Endothelial cell of umbilical vein (primary cell): Measurements from ENCODE around the gene ID1. TPM values are rescaled to one million over a fixed set of nuclear protein-coding genes. Genes with fewer than 3 reads are reported as not detected.
"Not testable (repeated sequence)": the region's sequence is repeated elsewhere in the genome, so short reads cannot be mapped to it uniquely, and the experiment has no call there.

ENCODE experiments used
- BruUV-seq: library from RNA; stranded (reverse); fragments of 400-500 nt; replicated peaks from 2 replicates; lab custom pipeline; 2021; lab: Mats Ljungman, UMichigan
- CTCF ChIA-PET: fragments of 300-600, 350-600 bp; sonication (Branson Sonifier 250); formaldehyde crosslinking; loops from one replicate; lab custom pipeline; 2021; ENCODE audit warnings: antibody characterized with exemption, inconsistent platforms; lab: Charles Lee
- POLR2A ChIA-PET: fragments of 300-600, 350-600 bp; sonication (Branson Sonifier 250); formaldehyde crosslinking; loops from one replicate; lab custom pipeline; 2021; ENCODE audit warnings: antibody characterized with exemption, inconsistent platforms; lab: Charles Lee
- DNase-seq: peaks from one replicate; pipeline ENCODE4 v3.0.0-alpha.2; 2011; ENCODE audit warnings: low read depth, low spot score
- FAIRE-seq: peaks from 2 replicates; lab custom pipeline; 2011; peaks lifted over from hg19 to GRCh38; lab: Jason Lieb, UNC
- H2AFZ ChIP-seq: 2 replicates; pipeline ENCODE4 v1.6.0; 2012; ENCODE audit warnings: low read depth, low read length, control low read depth, inconsistent platforms
- H3K27ac ChIP-seq: 2 replicates; pipeline ENCODE4 v1.5.1; 2011; ENCODE audit warnings: low read depth, mild to moderate bottlenecking, control low read depth, low read length, moderate library complexity; ENCODE audit not compliant: insufficient read depth
- H3K27me3 ChIP-seq, 2 experiments: 2 replicates each; pipeline versions ENCODE4 v1.6.0 to v1.6.1; 2011; ENCODE audit warnings: low read length in 2 of 2, mixed read lengths in 1 of 2; ENCODE audit not compliant: control insufficient read depth in 2 of 2, insufficient read depth in 2 of 2
- H3K36me3 ChIP-seq, 2 experiments: 2 replicates in 1 of 2; 3 replicates in 1 of 2; pipeline ENCODE4 v1.5.1; 2011; ENCODE audit warnings: low read length in 2 of 2, mild to moderate bottlenecking in 1 of 2, moderate library complexity in 1 of 2; ENCODE audit not compliant: control insufficient read depth in 2 of 2, insufficient read depth in 2 of 2; ENCODE audit errors: extremely low read depth in 1 of 2
- H3K4me1 ChIP-seq: 3 replicates; pipeline ENCODE4 v1.5.1; 2011; ENCODE audit warnings: mild to moderate bottlenecking, low read length; ENCODE audit not compliant: control insufficient read depth, insufficient read depth; ENCODE audit errors: extremely low read depth
- H3K4me2 ChIP-seq: 2 replicates; pipeline ENCODE4 v1.6.1; 2011; ENCODE audit warnings: low read length, control low read depth, mixed read lengths; ENCODE audit not compliant: insufficient read depth
- H3K4me3 ChIP-seq, 3 experiments: fragments of 200-600 bp in 1 of 3; sonication (generic), shearing (Covaris generic) in 1 of 3; replicated peaks in 1 of 3; 2 replicates each; pipeline ENCODE4 v1.5.1; 2011 to 2016; ENCODE audit warnings: control low read depth in 3 of 3, low read length in 3 of 3, mild to moderate bottlenecking in 2 of 3, inconsistent platforms in 1 of 3, low read depth in 1 of 3, moderate library complexity in 1 of 3; ENCODE audit not compliant: insufficient read depth in 1 of 3
- H3K79me2 ChIP-seq: 2 replicates; pipeline ENCODE4 v1.6.0; 2012; ENCODE audit warnings: low read length, inconsistent platforms; ENCODE audit not compliant: control insufficient read depth, insufficient read depth
- H3K9ac ChIP-seq: replicated peaks from 2 replicates; pipeline ENCODE3; 2011; ENCODE audit warnings: low read length, control low read depth; ENCODE audit not compliant: insufficient read depth; ENCODE audit errors: extremely low read depth
- H3K9me1 ChIP-seq: replicated peaks from 3 replicates; pipeline ENCODE4 v1.6.0; 2011; ENCODE audit warnings: mild to moderate bottlenecking, low read length; ENCODE audit not compliant: control insufficient read depth, insufficient read depth; ENCODE audit errors: extremely low read depth
- H3K9me3 ChIP-seq: replicated peaks from 2 replicates; pipeline ENCODE4 v1.5.1; 2012; ENCODE audit warnings: low read length, inconsistent platforms; ENCODE audit not compliant: control insufficient read depth, insufficient read depth
- H4K20me1 ChIP-seq: replicated peaks from 2 replicates; pipeline ENCODE3; 2011; ENCODE audit warnings: mild to moderate bottlenecking, low read length; ENCODE audit not compliant: control insufficient read depth, insufficient read depth; ENCODE audit errors: extremely low read depth
- CTCF ChIP-seq, 2 donors: IDR thresholded peaks; 1 replicate in 1 of 2; 2 replicates in 1 of 2; pipeline ENCODE4 v1.5.1; 2011; ENCODE audit warnings: low read length in 2 of 2, mild to moderate bottlenecking in 2 of 2, moderate library complexity in 2 of 2, control low read depth in 1 of 2, inconsistent platforms in 1 of 2, low read depth in 1 of 2; ENCODE audit not compliant: insufficient read depth in 1 of 2; ENCODE audit errors: extremely low read depth in 1 of 2
- EZH2 ChIP-seq: IDR thresholded peaks from 2 replicates; pipeline ENCODE4 v1.6.1; 2012; ENCODE audit warnings: borderline replicate concordance, low read depth, mild to moderate bottlenecking, moderate library complexity, low read length, inconsistent platforms; ENCODE audit not compliant: severe bottlenecking
- FOS ChIP-seq: IDR thresholded peaks from 2 replicates; pipeline ENCODE4 v1.6.1; 2011; ENCODE audit warnings: mild to moderate bottlenecking, low read length, moderate library complexity, borderline replicate concordance; ENCODE audit not compliant: insufficient read depth
- GATA2 ChIP-seq: IDR thresholded peaks from 2 replicates; pipeline ENCODE4 v1.7.0; 2011; ENCODE audit warnings: low read depth, mild to moderate bottlenecking, moderate library complexity, mixed read lengths, low read length; ENCODE audit not compliant: insufficient read length, insufficient read depth
- JUN ChIP-seq: IDR thresholded peaks from 2 replicates; pipeline ENCODE4 v1.6.1; 2011; ENCODE audit warnings: borderline replicate concordance, low read depth; ENCODE audit not compliant: insufficient read length, insufficient read depth
- MYC ChIP-seq: IDR thresholded peaks from one replicate; pipeline ENCODE4 v1.6.1; 2011; ENCODE audit warnings: mild to moderate bottlenecking, low read depth, low read length
- POLR2A ChIP-seq: IDR thresholded peaks from 2 replicates; pipeline ENCODE4 v1.6.1; 2012; ENCODE audit warnings: low read depth, mild to moderate bottlenecking, control low read depth, low read length
- POLR2AphosphoS5 ChIP-seq: IDR thresholded peaks from 2 replicates; pipeline ENCODE4 v1.6.1; 2012; ENCODE audit warnings: low read depth, mild to moderate bottlenecking, control low read depth, low read length, moderate library complexity; ENCODE audit not compliant: insufficient read depth
- dilution Hi-C: fragments of 300-500 bp; cut with MboI; formaldehyde crosslinking; loops from one replicate; pipeline ENCODE4 v1.15.0; 2019; ENCODE audit warnings: low sequenced_read_pairs; ENCODE audit not compliant: extremely low pct_ligation_motif_present
- intact Hi-C: fragments of 100-400 bp; cut with micrococcal nuclease; formaldehyde crosslinking; loops from one replicate; pipeline ENCODE4 v1.10.0; 2022
- polyA plus RNA-seq, 4 experiments: library from polyadenylated mRNA; depleted of rRNA in 3 of 4; stranded (reverse) in 3 of 4; unstranded in 1 of 4; fragments of >200 nt; gene quantifications; 2 replicates each; pipeline versions ENCODE4 v1.2.1 to v1.2.3, GENCODE V29; 2011 to 2012; ENCODE audit warnings: missing spikeins in 1 of 4
- total RNA-seq: library from RNA; stranded (reverse); gene quantifications from 2 replicates; pipeline ENCODE4 v1.2.3, GENCODE V29; 2021
- TF ChIP-seq, protein P1 (sequence below): IDR thresholded peaks from 2 replicates; pipeline ENCODE4 v1.6.1; 2011; ENCODE audit not compliant: insufficient read depth, insufficient read length

Gene ID1
- total and polyA plus RNA-seq, 2 donors (not counting 3 experiments of a cell fraction or from before 2014, with no cell fraction given), result 78.9 to 152 TPM

GRCh38 chr20:31628057-31628456 is 23.0 kb downstream of the ID1 start:
- H4K20me1 ChIP-seq, H3K9ac ChIP-seq, H3K79me2 ChIP-seq, DNase-seq, H3K9me1 ChIP-seq, CTCF ChIA-PET, H3K9me3 ChIP-seq, intact Hi-C loops, H3K4me2 ChIP-seq, FAIRE-seq, H3K4me1 ChIP-seq, H3K27me3 ChIP-seq, H3K4me3 ChIP-seq, POLR2A ChIA-PET, H3K36me3 ChIP-seq, H2AFZ ChIP-seq, H3K27ac ChIP-seq, BruUV-seq, dilution Hi-C loops: not testable (repeated sequence)

- no peaks in the 10 kb centered on the region for H3K79me2 ChIP-seq
- H3K4me2 ChIP-seq, result no peak overlapping the region
- no peaks in the 10 kb centered on the region for H3K27me3 ChIP-seq
- intact Hi-C loops (no loop called here), dilution Hi-C loops (no loop called here)
- DNase-seq, result no peak
- POLR2A ChIA-PET, result no interaction called here
- H3K9ac ChIP-seq, result no peak overlapping the region
- no peaks in the 10 kb centered on the region for H3K36me3 ChIP-seq
- H3K4me1 ChIP-seq, result no peaks in the 10 kb centered on the region
- TF ChIP-seq CTCF (IDR thresholded peaks at IDR 0.05; ENCODE audit: extremely low read depth in 1 of 2, insufficient read depth in 1 of 2, low read depth in 1 of 2, low read length in 2 of 2), result no peak
- TF ChIP-seq POLR2A, result no peak
- no peak for TF ChIP-seq EZH2
- TF ChIP-seq FOS, result no peak
- TF ChIP-seq, protein P1, sequence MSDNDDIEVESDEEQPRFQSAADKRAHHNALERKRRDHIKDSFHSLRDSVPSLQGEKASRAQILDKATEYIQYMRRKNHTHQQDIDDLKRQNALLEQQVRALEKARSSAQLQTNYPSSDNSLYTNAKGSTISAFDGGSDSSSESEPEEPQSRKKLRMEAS, result no peak
- TF ChIP-seq MYC, result no peak
- no peak for TF ChIP-seq GATA2
- no peak for TF ChIP-seq JUN
- no peak for TF ChIP-seq POLR2AphosphoS5
- H3K9me3 ChIP-seq, result no peaks in the 10 kb centered on the region
- no peak overlapping the region for H3K4me3 ChIP-seq
- CTCF ChIA-PET, result interaction anchor here (0.9 kb wide), 1 partner anchor 93 kb away, joined by 3 read pairs; no protein-coding TSS in a partner anchor
- H3K9me1 ChIP-seq, result no peaks in the 10 kb centered on the region
- no TSS peak for BruUV-seq
- H4K20me1 ChIP-seq, result no peaks in the 10 kb centered on the region
- no peak for FAIRE-seq
- no peak overlapping the region for H2AFZ ChIP-seq
- H3K27ac ChIP-seq, result no peak overlapping the region
These were observed 25.2 kb downstream of the ID1 start for GRCh38 chr20:31630187-31630790.
